ENCODE results near the gene NFE2L1.
"Not testable (repeated sequence)": the region's sequence is repeated elsewhere in the genome, so short reads cannot be mapped to it uniquely, and the experiment has no call there.

The NFE2L1 gene

GRCh38 chr17:48064638-48065037, 16.5 kb downstream of the NFE2L1 start:
- Mint-ChIP-seq H3K4me1 (no peaks in the 10 kb centered on the region), H3K9me3 (no peaks in the 10 kb centered on the region), H3K36me3 (ENCODE audit: low read depth) (peaks cover 47% of the 10 kb centered on the region), H3K27me3 (no peaks in the 10 kb centered on the region), H3K27ac (peak overlapping the region; percentile 42), H3K4me3 (no peak overlapping the region)
- no peak for ATAC-seq
- no peak for DNase-seq

GRCh38 chr17:48066192-48066591, 18.0 kb downstream of the NFE2L1 start:
- H3K36me3 Mint-ChIP-seq (ENCODE audit: low read depth) = peaks cover 42% of the 10 kb centered on the region
- H3K27me3 Mint-ChIP-seq = no peaks in the 10 kb centered on the region
- H3K4me3 Mint-ChIP-seq = no peak overlapping the region
- no peak overlapping the region for H3K27ac Mint-ChIP-seq
- DNase-seq = no peak
- no peaks in the 10 kb centered on the region for H3K9me3 Mint-ChIP-seq
- ATAC-seq = no peak
- no peaks in the 10 kb centered on the region for H3K4me1 Mint-ChIP-seq

GRCh38 chr17:48066656-48067055, 18.5 kb downstream of the NFE2L1 start:
- ATAC-seq (no peak), DNase-seq (no peak)
- Mint-ChIP-seq H3K27me3 (no peaks in the 10 kb centered on the region), H3K4me3 (no peak overlapping the region), H3K9me3 (no peaks in the 10 kb centered on the region), H3K4me1 (no peaks in the 10 kb centered on the region), H3K27ac (no peak overlapping the region), H3K36me3 (ENCODE audit: low read depth) (peaks cover 39% of the 10 kb centered on the region)

- Mint-ChIP-seq H3K27me3 (no peaks in the 10 kb centered on the region), H3K9me3 (no peaks in the 10 kb centered on the region), H3K27ac (no peak overlapping the region), H3K36me3 (ENCODE audit: low read depth) (peaks cover 37% of the 10 kb centered on the region), H3K4me3 (no peak overlapping the region), H3K4me1 (no peaks in the 10 kb centered on the region)
- no peak for DNase-seq
- no peak for ATAC-seq
Observed at GRCh38 chr17:48067245-48067644, 19.1 kb downstream of the NFE2L1 start.

GRCh38 chr17:48067808-48068207, 19.6 kb downstream of the NFE2L1 start:
- not testable (repeated sequence) for H3K27ac Mint-ChIP-seq, ATAC-seq, H3K4me1 Mint-ChIP-seq, H3K9me3 Mint-ChIP-seq, H3K4me3 Mint-ChIP-seq, H3K27me3 Mint-ChIP-seq, DNase-seq
- H3K36me3 Mint-ChIP-seq (ENCODE audit: low read depth) = peaks cover 36% of the 10 kb centered on the region

GRCh38 chr17:48068491-48068961, 20.4 kb downstream of the NFE2L1 start:
- Mint-ChIP-seq H3K4me3 (no peak overlapping the region), H3K27me3 (no peaks in the 10 kb centered on the region), H3K27ac (no peak overlapping the region), H3K36me3 (ENCODE audit: low read depth) (peaks cover 39% of the 10 kb centered on the region), H3K4me1 (no peaks in the 10 kb centered on the region), H3K9me3 (no peaks in the 10 kb centered on the region)
- no peak for DNase-seq
- peak; percentile 69 for ATAC-seq

- Mint-ChIP-seq H3K9me3 (no peaks in the 10 kb centered on the region), H3K27me3 (no peaks in the 10 kb centered on the region), H3K36me3 (ENCODE audit: low read depth) (peaks cover 35% of the 10 kb centered on the region), H3K4me3 (no peak overlapping the region), H3K4me1 (no peaks in the 10 kb centered on the region), H3K27ac (no peak overlapping the region)
- ATAC-seq = no peak
- DNase-seq = no peak
Observed at GRCh38 chr17:48070195-48070594, 22.0 kb downstream of the NFE2L1 start.

- Mint-ChIP-seq H3K27ac (no peak overlapping the region), H3K36me3 (ENCODE audit: low read depth) (peaks cover 30% of the 10 kb centered on the region), H3K4me1 (no peaks in the 10 kb centered on the region), H3K27me3 (no peaks in the 10 kb centered on the region), H3K9me3 (no peaks in the 10 kb centered on the region), H3K4me3 (no peak overlapping the region)
- DNase-seq (no peak), ATAC-seq (no peak)
Observed at GRCh38 chr17:48071654-48072053, 23.5 kb downstream of the NFE2L1 start.

GRCh38 chr17:48072811-48073210, 24.7 kb downstream of the NFE2L1 start:
- not testable (repeated sequence) for H3K4me1 Mint-ChIP-seq, H3K4me3 Mint-ChIP-seq, H3K9me3 Mint-ChIP-seq, DNase-seq, H3K27ac Mint-ChIP-seq, H3K27me3 Mint-ChIP-seq, ATAC-seq
- peaks cover 25% of the 10 kb centered on the region for H3K36me3 Mint-ChIP-seq (ENCODE audit: low read depth)

- H3K27ac Mint-ChIP-seq, H3K9me3 Mint-ChIP-seq, ATAC-seq, DNase-seq, H3K27me3 Mint-ChIP-seq, H3K4me3 Mint-ChIP-seq, H3K4me1 Mint-ChIP-seq: not testable (repeated sequence)
- peaks cover 21% of the 10 kb centered on the region for H3K36me3 Mint-ChIP-seq (ENCODE audit: low read depth)
Observed at GRCh38 chr17:48073566-48074094, 25.5 kb downstream of the NFE2L1 start.

- no peak for ATAC-seq
- Mint-ChIP-seq H3K4me3 (no peak overlapping the region), H3K36me3 (ENCODE audit: low read depth) (peaks cover 19% of the 10 kb centered on the region), H3K9me3 (no peaks in the 10 kb centered on the region), H3K4me1 (no peaks in the 10 kb centered on the region), H3K27ac (no peak overlapping the region), H3K27me3 (no peaks in the 10 kb centered on the region)
- DNase-seq = peak; percentile 79
Observed at GRCh38 chr17:48074322-48075081, 26.3 kb downstream of the NFE2L1 start.

- not testable (repeated sequence) for H3K4me3 Mint-ChIP-seq, H3K9me3 Mint-ChIP-seq, DNase-seq, H3K27me3 Mint-ChIP-seq, ATAC-seq, H3K4me1 Mint-ChIP-seq, H3K27ac Mint-ChIP-seq
- peaks cover 13% of the 10 kb centered on the region for H3K36me3 Mint-ChIP-seq (ENCODE audit: low read depth)
Observed at GRCh38 chr17:48077152-48077551, 29.0 kb downstream of the NFE2L1 start.

- H3K4me1 Mint-ChIP-seq = peaks cover 4% of the 10 kb centered on the region
- ATAC-seq (no peak), DNase-seq (no peak)
- no peaks in the 10 kb centered on the region for H3K27me3 Mint-ChIP-seq
- no peak overlapping the region for H3K27ac Mint-ChIP-seq
- no peaks in the 10 kb centered on the region for H3K36me3 Mint-ChIP-seq (ENCODE audit: low read depth)
- no peak overlapping the region for H3K4me3 Mint-ChIP-seq
- H3K9me3 Mint-ChIP-seq = no peaks in the 10 kb centered on the region
Observed at GRCh38 chr17:48081858-48082257, 33.7 kb downstream of the NFE2L1 start.

- H3K27me3 Mint-ChIP-seq = no peaks in the 10 kb centered on the region
- H3K4me3 Mint-ChIP-seq = no peak overlapping the region
- peaks cover 4% of the 10 kb centered on the region for H3K4me1 Mint-ChIP-seq
- DNase-seq (no peak), ATAC-seq (no peak)
- H3K36me3 Mint-ChIP-seq (ENCODE audit: low read depth) = no peaks in the 10 kb centered on the region
- H3K27ac Mint-ChIP-seq = no peak overlapping the region
- H3K9me3 Mint-ChIP-seq = no peaks in the 10 kb centered on the region
Observed at GRCh38 chr17:48084932-48085331, 36.8 kb downstream of the NFE2L1 start.

GRCh38 chr17:48093341-48094045, 45.3 kb downstream of the NFE2L1 start:
- H3K36me3 Mint-ChIP-seq (ENCODE audit: low read depth) = peaks cover 8% of the 10 kb centered on the region
- no peak overlapping the region for H3K4me3 Mint-ChIP-seq
- H3K27me3 Mint-ChIP-seq = no peaks in the 10 kb centered on the region
- H3K9me3 Mint-ChIP-seq = no peaks in the 10 kb centered on the region
- peaks cover 12% of the 10 kb centered on the region for H3K4me1 Mint-ChIP-seq
- H3K27ac Mint-ChIP-seq = no peak overlapping the region
- DNase-seq (no peak), ATAC-seq (no peak)

Data from activated naive CD8-positive, alpha-beta T cell treated with anti-CD3 and anti-CD28 coated beads, Interleukin-2, amount 50 U/mL, for 24 hours (primary cell).